ENCODE data around the gene PJVK. TPM values are rescaled to one million over a fixed set of nuclear protein-coding genes. Genes with fewer than 3 reads are reported as not detected.

Gene PJVK
- polyA plus RNA-seq, 3 donors: 1.4 TPM; not detected in 2

DNA sequence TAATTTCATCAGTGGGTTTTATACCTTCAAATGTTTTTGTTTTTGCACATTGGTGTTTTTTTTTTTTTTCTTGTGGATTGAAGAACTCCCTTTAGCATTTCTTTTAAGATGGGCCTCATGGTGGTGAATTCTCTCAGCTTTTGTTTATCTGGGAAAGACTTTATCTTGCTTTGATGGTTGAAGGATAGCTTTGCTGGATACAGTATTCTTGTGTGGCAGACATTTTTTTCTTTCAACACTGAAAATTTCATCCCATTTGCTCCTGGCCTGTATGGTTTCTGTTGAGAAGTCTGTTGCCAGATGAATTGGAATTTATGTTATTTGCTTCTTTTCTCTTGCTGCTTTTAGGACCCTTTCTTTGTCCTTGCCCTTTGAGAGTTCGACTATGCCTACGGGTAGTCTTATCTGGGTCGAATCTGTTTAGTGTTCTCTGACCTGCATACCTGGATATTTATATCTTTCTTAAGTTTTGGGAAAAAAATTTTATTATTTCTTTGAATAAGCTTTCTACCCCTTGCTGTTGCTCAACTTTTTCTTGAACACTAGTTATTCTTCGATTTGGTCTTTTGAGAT is 25.8 kb upstream of the PJVK start:
- peaks cover 5 to 44% of the 10 kb centered on the region in 2 donors for H3K36me3 ChIP-seq (replicated peaks in 1 of 2; ENCODE audit: control insufficient read depth in 1 of 2, insufficient read depth in 2 of 2, low read length in 2 of 2)
- H3K36me3 Mint-ChIP-seq: peaks cover 31 to 60% of the 10 kb centered on the region in 2 donors
- peaks cover 23% of the 10 kb centered on the region for H3K79me2 ChIP-seq (ENCODE audit: insufficient read depth, low read length)
- H4K20me1 ChIP-seq (ENCODE audit: insufficient read depth, low read length): no peaks in the 10 kb centered on the region
- DNase-seq: no peak
- no peak overlapping the region for H3K27ac Mint-ChIP-seq
- H3K9me3 Mint-ChIP-seq: peaks cover 2 to 17% (median 10%) of the 10 kb centered on the region in 7 donors
- H3K9me3 ChIP-seq (replicated peaks in 1 of 2; ENCODE audit: control insufficient read depth in 1 of 2, insufficient read depth in 1 of 2, low read length in 2 of 2): no peaks in the 10 kb centered on the region
- peaks cover 4% of the 10 kb centered on the region for H3K4me1 Mint-ChIP-seq
- intact Hi-C loops (cut with micrococcal nuclease): no loop called here
- no peak overlapping the region for H3K4me2 ChIP-seq (replicated peaks; ENCODE audit: extremely low read depth, low read length, poor library complexity, severe bottlenecking)
- no peak overlapping the region for H3K9ac ChIP-seq (ENCODE audit: insufficient read depth, low read length, poor library complexity, severe bottlenecking)
- H3K4me3 Mint-ChIP-seq: no peak overlapping the region
- no peaks in the 10 kb centered on the region for H3K27me3 Mint-ChIP-seq (ENCODE audit: low read depth in 3 of 3)
- no peak overlapping the region for H3K27ac ChIP-seq (ENCODE audit: low read depth in 1 of 2, low read length in 2 of 2)
- TF ChIP-seq, protein P1, sequence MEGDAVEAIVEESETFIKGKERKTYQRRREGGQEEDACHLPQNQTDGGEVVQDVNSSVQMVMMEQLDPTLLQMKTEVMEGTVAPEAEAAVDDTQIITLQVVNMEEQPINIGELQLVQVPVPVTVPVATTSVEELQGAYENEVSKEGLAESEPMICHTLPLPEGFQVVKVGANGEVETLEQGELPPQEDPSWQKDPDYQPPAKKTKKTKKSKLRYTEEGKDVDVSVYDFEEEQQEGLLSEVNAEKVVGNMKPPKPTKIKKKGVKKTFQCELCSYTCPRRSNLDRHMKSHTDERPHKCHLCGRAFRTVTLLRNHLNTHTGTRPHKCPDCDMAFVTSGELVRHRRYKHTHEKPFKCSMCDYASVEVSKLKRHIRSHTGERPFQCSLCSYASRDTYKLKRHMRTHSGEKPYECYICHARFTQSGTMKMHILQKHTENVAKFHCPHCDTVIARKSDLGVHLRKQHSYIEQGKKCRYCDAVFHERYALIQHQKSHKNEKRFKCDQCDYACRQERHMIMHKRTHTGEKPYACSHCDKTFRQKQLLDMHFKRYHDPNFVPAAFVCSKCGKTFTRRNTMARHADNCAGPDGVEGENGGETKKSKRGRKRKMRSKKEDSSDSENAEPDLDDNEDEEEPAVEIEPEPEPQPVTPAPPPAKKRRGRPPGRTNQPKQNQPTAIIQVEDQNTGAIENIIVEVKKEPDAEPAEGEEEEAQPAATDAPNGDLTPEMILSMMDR (IDR thresholded peaks at IDR 0.05): no peak
- no CpG with 5 or more reads among the region's 4 CpGs for WGBS (ENCODE audit: insufficient coverage)
- no peak overlapping the region for H2AFZ ChIP-seq (ENCODE audit: insufficient read depth, low read depth, low read length, poor library complexity, severe bottlenecking)
- no peaks in the 10 kb centered on the region for H3K27me3 ChIP-seq (ENCODE audit: control insufficient read depth in 2 of 2, insufficient read depth in 2 of 2, low read length in 2 of 2)
- peaks cover 2 to 4% of the 10 kb centered on the region in 2 donors for H3K4me1 ChIP-seq (ENCODE audit: control insufficient read depth in 1 of 2, insufficient read depth in 2 of 2, low read length in 2 of 2)
- H3K4me3 ChIP-seq (replicated peaks in 1 of 3; ENCODE audit: low read depth in 2 of 3, low read length in 3 of 3): no peak overlapping the region

DNA sequence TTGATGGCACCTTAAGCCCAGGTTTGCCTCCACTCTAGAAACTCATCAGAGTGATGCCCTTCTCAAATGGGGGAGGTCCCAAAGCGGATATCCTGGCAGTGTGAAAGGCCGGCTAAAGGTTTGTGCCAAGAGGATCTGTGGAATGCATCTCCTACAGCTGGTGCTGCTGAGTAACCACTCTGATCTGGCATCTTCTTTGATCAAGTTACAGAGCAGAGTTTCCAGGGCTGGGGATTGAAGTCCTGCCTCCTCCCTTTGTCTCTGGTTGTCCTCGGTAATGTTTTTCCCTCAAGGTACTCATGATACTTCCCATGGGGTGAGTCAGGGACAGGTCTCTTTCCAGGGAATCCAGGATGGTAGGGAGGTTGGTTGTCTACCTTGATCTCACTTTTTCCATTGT is 24.8 kb upstream of the PJVK start:
- Histone ChIP-seq H3K79me2 (ENCODE audit: insufficient read depth, low read length) (peaks cover 23% of the 10 kb centered on the region), H3K4me3 (replicated peaks in 1 of 3; ENCODE audit: low read depth in 2 of 3, low read length in 3 of 3) (no peak overlapping the region), H3K4me1 (ENCODE audit: control insufficient read depth in 1 of 2, insufficient read depth in 2 of 2, low read length in 2 of 2) (no peaks in the 10 kb centered on the region), H3K9me3 (replicated peaks in 1 of 2; ENCODE audit: control insufficient read depth in 1 of 2, insufficient read depth in 1 of 2, low read length in 2 of 2) (no peaks in the 10 kb centered on the region), H2AFZ (ENCODE audit: insufficient read depth, low read depth, low read length, poor library complexity, severe bottlenecking) (no peak overlapping the region), H3K27me3 (ENCODE audit: control insufficient read depth in 2 of 2, insufficient read depth in 2 of 2, low read length in 2 of 2) (no peaks in the 10 kb centered on the region), H3K9ac (ENCODE audit: insufficient read depth, low read length, poor library complexity, severe bottlenecking) (no peak overlapping the region), H3K4me2 (replicated peaks; ENCODE audit: extremely low read depth, low read length, poor library complexity, severe bottlenecking) (no peak overlapping the region), H4K20me1 (ENCODE audit: insufficient read depth, low read length) (no peaks in the 10 kb centered on the region), H3K27ac (ENCODE audit: low read depth in 1 of 2, low read length in 2 of 2) (no peak overlapping the region), H3K36me3 (replicated peaks in 1 of 2; ENCODE audit: control insufficient read depth in 1 of 2, insufficient read depth in 2 of 2, low read length in 2 of 2) (peaks cover 7 to 54% of the 10 kb centered on the region in 2 donors)
- TF ChIP-seq, protein P1 (IDR thresholded peaks at IDR 0.05): no peak
- no peak for DNase-seq
- intact Hi-C loops (cut with micrococcal nuclease): no loop called here
- Mint-ChIP-seq H3K27ac (no peak overlapping the region), H3K27me3 (ENCODE audit: low read depth in 3 of 3) (no peaks in the 10 kb centered on the region), H3K9me3 (peaks cover 2 to 17% (median 10%) of the 10 kb centered on the region in 7 donors), H3K36me3 (peaks cover 40 to 69% of the 10 kb centered on the region in 2 donors), H3K4me1 (no peaks in the 10 kb centered on the region), H3K4me3 (no peak overlapping the region)
- 90% methylated on average over 2 of the region's 3 CpGs for WGBS (ENCODE audit: insufficient coverage)
